Suprapubic skin (tissue), 3 donors: ENCODE data around the gene EMC6.

Experiments used
- CTCF ChIP-seq, 2 donors: fragments of 200-600 bp in 1 of 2; fragments of 450-650 bp in 1 of 2; sonication (generic) in 1 of 2; IDR thresholded peaks; one replicate each; pipeline ENCODE4 v1.5.1; 2016 to 2019; ENCODE audit warnings: antibody characterized with exemption in 2 of 2, mild to moderate bottlenecking in 1 of 2, moderate library complexity in 1 of 2
- EP300 ChIP-seq: sonication (generic); formaldehyde crosslinking; IDR thresholded peaks from one replicate; pipeline ENCODE4 v1.6.1; 2017; ENCODE audit warnings: antibody characterized with exemption
- POLR2A ChIP-seq, 2 donors: fragments of 450-650 bp; IDR thresholded peaks; one replicate each; pipeline ENCODE4 v1.6.1; 2017; ENCODE audit warnings: antibody characterized with exemption in 2 of 2, mild to moderate bottlenecking in 2 of 2, moderate library complexity in 2 of 2

- TF ChIP-seq POLR2A (IDR thresholded peaks at IDR 0.05) (no peak), CTCF (IDR thresholded peaks at IDR 0.05) (no peak), EP300 (no peak)
Observed at GRCh38 chr17:3678095-3678820, 9.6 kb downstream of the EMC6 start.
